SH-SY5Y (cell line): Measurements from ENCODE around the gene ZNF786.

Source experiments
- GATA2 ChIP-seq: IDR thresholded peaks from 2 replicates; pipeline ENCODE4 v1.6.1; 2011; ENCODE audit warnings: mild to moderate bottlenecking, low read depth, low read length
- GATA3 ChIP-seq: IDR thresholded peaks from 2 replicates; pipeline ENCODE4 v1.6.1; 2011; ENCODE audit warnings: low read depth, mild to moderate bottlenecking, low read length, moderate library complexity

DNA sequence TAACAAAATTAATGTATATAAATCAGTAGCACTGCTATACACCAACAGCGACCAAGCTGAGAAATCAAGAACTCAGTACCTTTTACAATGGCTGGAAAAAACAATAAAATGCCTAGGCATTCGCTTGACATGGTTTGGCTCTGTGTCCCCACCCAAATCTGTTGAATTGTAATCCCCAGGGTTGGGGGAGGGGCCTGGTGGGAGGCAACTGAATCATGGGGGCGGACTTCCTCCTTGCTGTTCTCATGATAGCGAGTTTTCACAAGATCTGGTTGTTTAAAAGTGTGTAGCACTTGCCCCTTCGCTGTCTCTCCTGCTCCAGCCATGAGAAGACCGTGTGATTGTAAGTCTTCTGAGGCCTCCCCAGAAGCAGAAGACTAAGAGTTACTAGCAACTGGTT is 8.6 kb downstream of the ZNF786 start:
- TF ChIP-seq GATA2 (no peak), GATA3 (no peak)
